Neural progenitor cell (in vitro differentiated cells): ENCODE results near the gene CD320.

Source experiments
- EZH2 ChIP-seq: fragments of 200-600 bp; sonication (generic); IDR thresholded peaks from 2 replicates; pipeline ENCODE4 v1.6.1; 2017; ENCODE audit warnings: antibody characterized with exemption, mild to moderate bottlenecking, moderate library complexity
- TF ChIP-seq, protein P1 (sequence below): fragments of 200-600 bp; sonication (generic); IDR thresholded peaks from 2 replicates; pipeline ENCODE4 v1.5.1; 2017; ENCODE audit warnings: antibody characterized with exemption, mild to moderate bottlenecking

DNA sequence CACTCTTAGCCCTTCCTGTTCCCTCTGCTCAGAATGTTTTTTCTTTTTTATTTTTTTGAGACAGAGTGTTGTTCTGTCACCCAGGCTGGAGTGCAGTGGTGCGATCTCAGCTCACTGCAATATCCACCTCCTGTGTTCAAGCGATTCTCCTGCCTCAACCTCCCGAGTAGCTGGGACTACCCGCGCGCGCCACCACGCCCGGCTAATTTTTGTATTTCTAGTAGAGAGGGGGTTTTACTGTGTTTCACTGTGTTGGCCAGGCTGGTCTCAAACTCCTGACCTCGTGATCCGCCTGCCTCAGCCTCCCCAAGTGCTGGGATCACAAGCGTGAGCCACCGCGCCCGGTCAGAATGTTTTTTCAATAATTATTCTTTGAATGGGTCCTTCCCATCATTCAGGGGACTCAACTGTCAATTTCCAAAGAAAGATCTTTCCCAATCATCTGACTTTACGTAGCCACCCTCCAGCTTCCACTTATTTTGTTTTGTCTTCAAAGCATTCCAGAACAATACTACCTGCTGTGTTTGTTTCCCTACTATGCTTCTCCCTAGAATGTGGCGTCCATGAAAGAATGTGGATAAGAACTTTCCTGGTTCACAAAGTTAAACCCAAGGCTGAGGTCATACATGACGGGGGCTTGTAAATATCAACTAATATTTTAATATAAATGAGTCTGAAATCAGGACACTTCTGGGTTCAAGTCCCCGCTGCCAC lies 11.8 kb upstream of the CD320 start:
- no peak for TF ChIP-seq EZH2
- TF ChIP-seq, protein P1, sequence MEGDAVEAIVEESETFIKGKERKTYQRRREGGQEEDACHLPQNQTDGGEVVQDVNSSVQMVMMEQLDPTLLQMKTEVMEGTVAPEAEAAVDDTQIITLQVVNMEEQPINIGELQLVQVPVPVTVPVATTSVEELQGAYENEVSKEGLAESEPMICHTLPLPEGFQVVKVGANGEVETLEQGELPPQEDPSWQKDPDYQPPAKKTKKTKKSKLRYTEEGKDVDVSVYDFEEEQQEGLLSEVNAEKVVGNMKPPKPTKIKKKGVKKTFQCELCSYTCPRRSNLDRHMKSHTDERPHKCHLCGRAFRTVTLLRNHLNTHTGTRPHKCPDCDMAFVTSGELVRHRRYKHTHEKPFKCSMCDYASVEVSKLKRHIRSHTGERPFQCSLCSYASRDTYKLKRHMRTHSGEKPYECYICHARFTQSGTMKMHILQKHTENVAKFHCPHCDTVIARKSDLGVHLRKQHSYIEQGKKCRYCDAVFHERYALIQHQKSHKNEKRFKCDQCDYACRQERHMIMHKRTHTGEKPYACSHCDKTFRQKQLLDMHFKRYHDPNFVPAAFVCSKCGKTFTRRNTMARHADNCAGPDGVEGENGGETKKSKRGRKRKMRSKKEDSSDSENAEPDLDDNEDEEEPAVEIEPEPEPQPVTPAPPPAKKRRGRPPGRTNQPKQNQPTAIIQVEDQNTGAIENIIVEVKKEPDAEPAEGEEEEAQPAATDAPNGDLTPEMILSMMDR = no peak
